ENCODE measurements around the gene STAT3.
A peak's percentile ranks its signal among the peaks of the same experiment; 100 is the strongest.

GRCh38 chr17:42436391-42436790 is 48.1 kb upstream of the STAT3 start:
- TF ChIP-seq POLR2AphosphoS5 (IDR thresholded peaks at IDR 0.05) (peak in 2 of 3 donors; percentile 67 to 72), CTCF (IDR thresholded peaks at IDR 0.05) (no peak), POLR2A (IDR thresholded peaks at IDR 0.05) (no peak)

All from stomach (tissue), 4 donors.